Fibroblast of skin of left biceps (primary cell): ENCODE results near the gene FAM177A1.
"Not testable (repeated sequence)": the region's sequence is repeated elsewhere in the genome, so short reads cannot be mapped to it uniquely, and the experiment has no call there.

ENCODE experiments used
- DNase-seq, 2 experiments: peaks; one replicate each; pipeline ENCODE4 v3.0.0-alpha.2; 2013; ENCODE audit warnings: low read depth in 2 of 2

Gene FAM177A1, protein sequence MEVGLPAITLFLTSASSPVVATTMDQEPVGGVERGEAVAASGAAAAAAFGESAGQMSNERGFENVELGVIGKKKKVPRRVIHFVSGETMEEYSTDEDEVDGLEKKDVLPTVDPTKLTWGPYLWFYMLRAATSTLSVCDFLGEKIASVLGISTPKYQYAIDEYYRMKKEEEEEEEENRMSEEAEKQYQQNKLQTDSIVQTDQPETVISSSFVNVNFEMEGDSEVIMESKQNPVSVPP

DNA sequence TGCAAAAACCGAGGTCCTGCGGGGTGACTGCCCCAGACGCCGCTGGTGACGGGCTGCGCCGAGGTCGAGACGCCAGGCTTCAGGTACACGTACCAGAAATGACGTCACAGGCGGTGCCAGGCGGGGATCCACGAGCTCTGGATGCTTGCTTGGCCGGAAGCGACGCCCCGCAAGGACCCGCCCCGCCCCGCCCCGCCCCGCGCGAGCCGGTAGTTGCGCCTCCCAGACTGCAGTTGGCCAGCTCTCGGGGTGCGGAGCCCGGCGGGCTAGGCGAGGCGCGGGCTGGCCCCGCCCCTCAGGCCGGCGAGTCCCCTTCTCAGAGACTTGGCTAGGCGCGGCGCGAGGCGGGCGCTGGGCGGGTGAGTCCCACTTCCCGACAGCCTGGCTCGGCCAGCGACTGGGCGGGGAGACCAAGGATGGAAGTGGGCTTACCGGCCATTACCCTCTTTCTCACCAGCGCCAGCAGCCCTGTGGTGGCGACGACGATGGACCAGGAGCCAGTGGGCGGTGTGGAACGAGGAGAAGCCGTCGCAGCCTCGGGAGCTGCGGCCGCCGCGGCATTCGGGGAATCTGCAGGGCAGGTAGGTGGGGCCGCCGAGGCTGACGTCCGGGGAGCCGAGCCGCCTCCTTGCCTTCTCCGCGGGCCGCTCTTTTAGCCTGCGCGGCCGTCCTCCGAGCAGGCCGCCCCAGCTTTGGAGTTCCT lies at the start of gene FAM177A1:
FAM177A1 (plus strand) TSS at position 225 of the 703 bp plus-strand sequence; CDS start at position 417, 192 bp downstream.
- peak; percentile 84 to 90 for DNase-seq

DNA sequence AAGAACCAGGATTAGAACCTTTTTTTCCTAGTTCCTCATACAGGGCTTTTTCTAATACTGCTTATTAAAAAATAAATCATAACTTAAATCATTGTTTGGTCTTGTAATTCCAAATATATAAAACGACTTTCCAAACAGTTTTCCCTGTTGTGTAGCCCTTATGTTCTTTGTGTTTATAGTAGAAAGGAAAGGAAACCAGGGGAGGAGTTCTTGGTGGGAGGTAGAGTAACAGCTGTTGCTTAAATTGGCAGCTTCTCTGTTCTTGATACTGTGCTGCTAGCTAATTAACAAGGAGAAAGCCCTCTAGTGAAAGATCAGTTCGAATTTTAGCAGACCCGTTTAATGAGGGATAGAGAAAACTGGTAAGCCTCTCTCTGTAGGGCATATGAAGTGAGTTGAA lies 48.3 kb upstream of the FAM177A1 start:
- DNase-seq, result no peak

DNA sequence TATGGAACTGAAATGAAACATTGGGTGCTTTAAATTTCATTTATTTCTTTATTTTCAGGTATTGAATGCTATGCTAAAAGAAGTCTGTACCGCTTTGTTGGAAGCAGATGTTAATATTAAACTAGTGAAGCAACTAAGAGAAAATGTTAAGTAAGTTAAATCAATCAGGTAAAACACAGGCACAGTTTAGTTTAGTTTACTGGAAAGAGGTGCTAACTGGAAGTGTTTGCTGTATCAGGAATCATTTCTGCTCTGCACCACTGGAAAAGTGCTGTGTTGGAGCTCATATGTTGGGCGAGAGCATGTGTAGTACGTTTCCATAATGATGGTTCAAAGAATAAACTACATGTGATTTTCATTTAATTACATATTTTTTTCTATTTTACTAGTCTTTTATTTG lies 46.6 kb upstream of the FAM177A1 start:
- no peak for DNase-seq

DNA sequence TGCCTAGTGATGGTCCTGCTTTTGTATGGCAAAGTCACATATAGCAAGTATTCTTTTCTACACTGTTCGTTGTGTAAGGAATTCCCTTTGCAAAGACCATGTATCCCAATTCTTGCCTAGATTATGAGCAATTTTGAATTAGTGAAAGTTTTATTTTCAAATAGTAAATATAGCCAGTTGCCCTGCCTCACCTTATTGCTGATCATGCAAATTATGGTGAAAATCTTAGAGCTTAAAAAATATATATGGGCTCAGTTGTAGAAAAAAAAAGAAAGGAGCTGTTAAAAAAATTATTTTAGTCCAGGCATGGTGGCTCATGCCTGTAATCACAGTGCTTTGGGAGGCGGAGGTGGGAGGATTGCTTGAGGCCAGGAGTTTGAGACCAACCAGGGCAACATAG lies 44.5 kb upstream of the FAM177A1 start:
- DNase-seq, result no peak

DNA sequence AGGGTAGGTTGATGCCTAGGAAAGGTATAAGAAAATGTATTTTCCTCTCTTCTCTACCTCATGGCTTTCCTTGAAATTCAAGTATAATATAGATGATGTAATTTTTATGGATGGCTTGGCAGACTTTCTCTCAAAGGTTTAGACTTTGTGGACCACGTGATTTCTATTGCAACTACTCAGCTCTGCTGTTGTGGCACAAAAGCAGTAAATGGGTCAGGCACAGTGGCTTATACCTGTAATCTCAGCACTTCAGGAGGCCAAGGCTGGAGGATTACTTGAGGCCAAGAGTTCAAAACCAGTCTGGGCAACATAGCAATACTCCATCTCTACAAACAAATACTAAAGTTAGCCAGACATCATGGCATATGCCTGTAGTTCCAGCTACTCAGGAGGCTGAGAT lies 41.2 kb upstream of the FAM177A1 start:
- no peak for DNase-seq

DNA sequence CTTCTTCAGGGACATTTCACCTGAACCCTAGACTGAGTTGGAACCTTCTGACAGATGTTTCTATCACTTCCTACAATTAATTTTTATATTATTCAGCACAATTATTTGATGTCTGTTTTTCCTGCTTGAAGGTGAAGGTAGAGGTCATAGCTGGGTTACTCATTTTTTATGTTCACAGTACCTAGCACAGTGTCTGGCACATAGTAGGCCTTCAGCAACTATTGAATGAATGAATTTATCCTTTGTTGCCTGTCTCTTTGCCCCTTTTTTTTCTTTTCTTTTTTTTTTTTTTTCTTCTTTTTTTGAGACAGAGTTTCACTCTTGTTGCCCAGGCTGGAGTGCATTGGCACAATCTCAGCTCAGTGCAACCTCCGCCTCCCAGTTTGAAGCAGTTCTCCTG lies 29.5 kb upstream of the FAM177A1 start:
- DNase-seq, result no peak

DNA sequence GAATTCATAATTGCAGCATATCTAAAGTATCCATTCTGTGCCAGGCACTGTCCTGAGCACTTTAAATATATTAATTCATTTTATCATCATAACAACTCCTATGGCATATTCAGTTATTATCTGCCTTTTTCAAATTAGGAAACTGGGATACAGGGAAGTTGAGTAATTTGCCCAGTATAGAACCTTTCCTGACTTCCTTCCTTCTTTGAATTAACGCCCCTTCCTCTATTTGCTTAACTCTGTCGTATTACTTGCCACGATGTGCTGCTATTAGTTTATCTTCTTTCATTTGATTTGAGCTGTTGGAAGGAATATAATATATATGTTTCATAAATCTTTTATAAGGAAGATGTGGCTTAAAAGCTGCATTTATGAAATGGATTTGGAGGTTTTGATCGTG lies 25.4 kb upstream of the FAM177A1 start:
- DNase-seq, result no peak

DNA sequence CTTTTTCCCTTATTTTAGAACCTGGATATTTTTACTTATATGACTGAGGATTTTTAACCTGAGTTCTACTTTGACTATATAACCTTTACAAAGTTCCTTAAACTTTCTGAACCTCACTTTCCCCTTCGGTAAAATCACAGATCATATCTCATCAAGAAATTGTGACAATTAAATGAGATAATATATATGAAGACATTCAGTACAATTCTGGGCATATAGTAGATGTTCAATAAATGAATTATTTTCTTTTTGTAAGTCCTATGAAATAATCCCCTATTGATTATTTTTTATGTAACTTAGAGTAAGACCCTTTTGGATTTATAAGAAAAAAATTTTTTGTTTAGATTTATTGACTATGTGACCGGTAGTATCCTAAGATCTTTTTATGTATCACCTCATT lies 17.6 kb upstream of the FAM177A1 start:
- DNase-seq, result no peak

DNA sequence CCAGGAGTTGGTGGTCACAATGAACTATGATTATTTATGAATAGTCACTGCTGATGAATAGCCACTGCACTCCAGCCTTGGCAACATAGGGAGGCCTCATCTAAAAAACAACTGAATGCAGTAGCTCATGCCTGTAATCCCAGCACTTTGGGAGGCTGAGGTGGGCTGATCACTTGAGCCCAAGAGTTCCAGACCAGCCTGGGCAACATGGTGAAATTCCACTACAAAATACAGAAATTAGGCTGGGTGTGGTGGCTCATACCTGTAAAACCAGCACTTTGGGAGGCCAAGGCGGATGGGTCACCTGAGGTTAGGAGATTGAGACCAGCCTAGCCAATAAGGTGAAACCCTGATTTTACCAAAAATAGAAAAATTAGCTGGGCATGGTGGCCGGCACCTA lies 13.5 kb upstream of the FAM177A1 start:
- no peak for DNase-seq

DNA sequence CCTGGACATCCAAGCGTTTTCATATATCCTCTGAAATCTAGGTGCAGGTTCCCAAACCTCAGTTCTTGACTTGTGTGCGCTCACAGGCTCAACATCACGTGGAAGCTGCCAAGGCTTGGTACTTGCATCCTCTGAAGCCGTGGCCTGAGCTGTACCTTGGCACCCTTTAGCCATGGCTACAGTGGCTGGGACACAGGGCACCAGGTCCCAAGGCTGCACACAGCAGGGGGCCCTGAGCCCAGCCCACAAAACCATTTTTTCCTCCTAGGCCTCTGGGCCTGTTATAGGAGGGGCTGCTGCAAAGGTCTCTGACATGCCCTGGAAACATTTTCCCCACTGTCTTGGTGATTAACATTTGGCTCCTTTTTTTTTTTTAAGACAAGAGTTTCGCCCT lies 11.6 kb upstream of the FAM177A1 start:
- DNase-seq, result no peak

DNA sequence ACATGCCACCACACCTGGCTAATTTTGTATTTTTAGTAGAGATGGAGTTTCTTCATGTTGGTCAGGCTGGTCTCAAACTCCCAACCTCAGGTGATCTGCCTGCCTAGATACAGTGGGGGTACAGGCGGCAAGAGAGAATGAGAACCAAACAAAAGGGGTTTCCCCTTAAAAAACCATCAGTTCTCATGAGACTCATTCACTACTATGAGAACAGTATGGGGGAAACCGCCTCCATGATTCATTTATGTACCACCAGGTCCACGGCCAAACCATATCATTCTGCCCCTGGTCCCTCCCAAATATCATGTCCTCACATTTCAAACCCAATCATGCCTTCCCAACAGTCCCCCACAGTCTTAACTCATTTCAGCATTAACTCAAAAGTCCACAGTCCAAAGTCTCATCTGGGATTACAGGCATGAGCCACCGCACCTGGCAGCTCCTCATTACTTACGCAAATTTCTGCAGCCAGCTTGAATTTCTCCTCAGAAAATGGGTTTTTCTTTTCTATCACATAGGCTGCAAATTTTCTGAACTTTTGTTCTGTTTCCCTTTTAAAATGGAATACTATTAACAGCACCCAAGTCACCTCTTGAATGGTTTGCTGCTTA lies 11.0 kb upstream of the FAM177A1 start:
- not testable (repeated sequence) for DNase-seq

DNA sequence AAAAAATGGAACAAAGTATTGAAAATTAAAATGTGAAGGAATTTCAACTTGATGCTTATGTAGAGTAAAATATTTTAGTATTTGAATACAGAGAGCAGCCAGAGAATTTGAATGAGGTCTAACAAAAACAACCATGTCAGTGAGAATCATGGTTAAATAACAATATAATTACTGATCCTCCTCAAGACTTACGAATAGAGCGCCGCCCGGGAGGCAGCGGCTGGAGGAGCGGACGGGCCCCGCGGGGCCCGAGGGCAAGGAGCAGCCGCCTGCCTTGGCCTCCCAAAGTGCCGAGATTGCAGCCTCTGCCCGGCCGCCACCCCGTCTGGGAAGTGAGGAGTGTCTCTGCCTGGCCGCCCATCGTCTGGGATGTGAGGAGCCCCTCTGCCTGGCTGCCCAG lies 7.8 kb upstream of the FAM177A1 start:
- not testable (repeated sequence) for DNase-seq

DNA sequence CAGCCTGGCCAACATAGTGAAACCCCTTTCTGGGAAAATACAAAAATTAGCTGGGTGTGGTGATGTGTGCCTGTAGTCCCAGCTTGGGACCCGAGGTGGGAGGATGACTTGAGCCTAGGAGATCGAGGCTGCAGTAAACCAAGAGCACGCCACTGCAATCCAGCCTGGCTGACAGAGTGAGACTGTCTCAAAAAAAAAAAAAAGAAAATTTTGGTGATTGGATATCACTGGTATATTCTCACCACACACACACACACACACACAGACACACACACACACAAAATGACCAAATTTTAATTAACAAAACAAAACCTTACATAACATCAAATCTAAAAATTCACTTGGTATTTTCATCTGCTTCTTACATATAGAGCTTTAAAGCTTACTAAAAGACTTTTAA lies 3.4 kb upstream of the FAM177A1 start:
- no peak for DNase-seq

DNA sequence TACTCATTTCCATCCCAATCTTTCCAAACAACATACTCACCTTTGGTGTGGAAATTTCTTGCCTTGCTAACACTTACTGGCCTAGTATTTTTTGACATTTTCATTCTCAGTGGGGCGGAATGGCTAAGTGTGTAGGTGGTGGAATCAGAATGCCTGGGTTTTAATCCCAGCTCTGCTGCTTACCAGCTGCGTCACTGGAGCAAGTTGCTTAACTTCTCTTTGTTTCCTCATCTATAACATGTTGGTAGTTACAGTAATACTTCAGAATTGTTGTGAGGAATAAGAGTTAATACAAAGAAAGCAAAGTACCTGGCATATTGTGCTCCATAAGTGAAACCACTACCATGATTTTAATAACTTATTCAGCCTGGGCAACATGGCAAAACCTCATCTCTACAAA lies 3.0 kb upstream of the FAM177A1 start:
- DNase-seq, result no peak

DNA sequence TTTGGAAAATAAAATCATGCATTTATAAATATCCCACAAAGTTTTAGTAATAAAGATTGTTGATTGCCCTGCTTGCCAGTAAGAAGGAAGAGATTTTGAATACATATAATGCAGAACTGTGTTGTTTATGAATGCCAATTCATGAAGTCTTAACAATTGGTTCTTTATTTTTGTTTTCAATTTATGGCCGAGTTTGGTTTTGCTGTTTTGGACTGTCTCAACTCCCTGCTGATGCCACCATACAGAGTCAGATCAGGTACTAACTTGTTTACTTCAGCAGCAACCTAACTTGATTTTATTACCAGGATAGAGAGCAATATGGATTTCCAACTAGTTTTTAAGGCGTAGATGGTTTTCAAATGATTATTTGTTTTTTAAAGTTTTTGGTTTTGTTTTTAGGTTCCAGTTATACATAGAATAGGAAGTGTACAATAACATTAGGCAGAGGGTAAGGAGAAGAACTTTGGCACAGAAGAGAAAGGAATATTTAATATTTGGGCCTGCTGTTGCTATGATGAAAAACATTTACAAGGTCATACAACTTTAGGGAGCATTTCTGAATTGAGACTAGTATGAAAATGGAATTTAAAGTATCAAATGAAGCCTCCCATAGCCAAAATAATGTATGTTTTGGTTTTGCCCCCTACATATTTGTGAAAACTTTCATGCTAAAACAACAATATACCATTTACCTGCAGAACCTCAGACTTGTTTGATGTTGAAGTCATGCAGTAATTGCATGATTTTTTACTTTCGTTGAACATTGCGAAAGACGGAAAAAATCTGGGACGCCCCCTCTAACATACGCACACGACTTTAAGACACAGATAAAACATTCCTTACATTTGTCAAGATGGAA lies 904 bp upstream of the FAM177A1 start:
- DNase-seq, result no peak

DNA sequence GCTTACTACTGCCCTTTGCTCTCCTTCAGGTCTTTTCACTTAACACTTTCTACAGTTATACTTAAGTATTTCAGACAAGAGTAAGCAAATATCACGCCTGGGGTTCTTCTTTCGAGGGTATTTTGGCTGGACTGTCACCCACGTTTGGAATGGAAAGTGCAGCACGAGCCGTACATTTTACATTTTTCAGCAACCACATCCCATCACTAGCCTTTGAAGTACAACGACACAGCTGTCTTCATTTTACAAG lies 349 bp upstream of the FAM177A1 start:
- peak in 1 of 2 experiments; percentile 6 for DNase-seq

DNA sequence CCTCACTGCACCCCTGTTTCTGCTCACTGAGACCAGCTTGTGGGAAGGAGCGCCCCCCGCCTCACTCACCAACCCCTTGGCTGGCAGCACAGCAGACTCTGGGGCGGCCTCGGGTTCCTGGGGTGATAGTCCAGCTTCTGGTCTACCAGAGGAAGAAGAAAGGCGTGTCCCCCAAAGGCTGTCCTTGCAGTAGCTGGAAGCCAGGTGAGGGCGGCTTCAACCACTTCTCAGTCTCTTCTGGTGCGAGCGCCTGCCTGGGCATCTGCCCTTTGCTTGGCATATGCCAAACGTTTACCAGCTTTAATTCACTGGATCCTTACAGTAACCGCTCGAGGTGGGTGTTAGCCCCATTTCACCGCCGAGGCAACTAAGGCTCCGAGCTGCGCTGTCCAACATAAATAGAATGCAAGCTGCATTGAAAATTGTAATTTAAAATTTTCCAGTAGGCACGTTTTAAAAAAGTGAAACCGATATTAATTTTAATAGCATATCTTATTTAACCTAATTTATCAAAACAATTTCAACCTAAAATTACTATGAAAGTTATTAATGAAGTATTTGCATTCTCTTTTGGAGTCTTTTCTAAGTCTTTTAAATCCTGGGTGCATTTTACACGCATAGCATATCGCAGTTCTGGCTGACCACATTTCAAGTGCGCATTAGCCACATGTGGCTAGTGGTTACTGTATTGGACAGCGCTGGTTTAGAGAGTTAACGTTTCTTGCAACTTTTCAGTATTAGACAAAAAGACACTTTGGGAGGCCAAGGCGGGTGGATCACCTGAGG lies 872 bp downstream of the FAM177A1 start:
- DNase-seq, result no peak

DNA sequence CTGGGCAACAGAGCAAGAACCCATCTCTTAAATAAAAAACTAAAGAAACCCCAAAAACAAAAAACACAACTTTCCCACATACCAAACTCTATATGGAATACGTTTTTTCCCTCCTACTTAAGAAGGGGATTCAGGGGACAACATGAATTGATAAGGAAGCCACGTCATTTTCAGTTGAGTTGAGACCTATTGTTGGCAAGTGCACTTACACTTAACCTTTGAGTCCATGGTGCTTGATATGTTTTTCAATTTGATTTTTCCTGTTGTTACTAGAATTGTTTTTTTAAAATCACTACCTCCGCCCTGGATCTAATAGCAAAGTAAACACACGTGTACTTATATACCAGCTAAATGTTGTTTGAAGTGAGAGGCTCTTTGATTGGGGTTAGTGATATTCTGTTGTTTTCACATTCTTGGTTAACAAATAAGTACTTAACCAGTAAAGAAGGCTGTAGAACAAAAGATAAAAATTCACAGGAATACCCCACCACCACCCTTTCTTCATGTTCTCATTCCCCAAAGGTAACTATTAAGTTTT lies 2.0 kb downstream of the FAM177A1 start:
- no peak for DNase-seq

DNA sequence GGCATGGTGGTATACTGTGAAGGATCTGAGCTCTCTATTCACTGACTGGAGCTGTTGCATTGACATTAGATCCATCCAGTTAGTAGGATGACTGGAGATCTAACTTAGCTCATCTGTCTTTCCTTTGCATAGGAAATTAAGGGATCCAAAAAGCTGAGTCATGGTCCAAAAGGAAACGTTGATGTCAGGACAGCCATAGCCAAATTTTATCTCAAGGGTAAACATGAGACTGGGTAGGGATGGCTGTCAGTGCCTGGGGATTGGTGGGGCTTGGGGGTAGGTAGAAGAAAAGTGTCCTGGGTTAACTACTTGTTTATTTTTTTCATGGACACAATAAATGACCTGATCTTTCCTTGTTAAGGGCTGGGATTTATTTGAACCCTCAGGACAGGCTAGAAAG lies 4.6 kb downstream of the FAM177A1 start:
- DNase-seq, result peak in 1 of 2 experiments; percentile 21

DNA sequence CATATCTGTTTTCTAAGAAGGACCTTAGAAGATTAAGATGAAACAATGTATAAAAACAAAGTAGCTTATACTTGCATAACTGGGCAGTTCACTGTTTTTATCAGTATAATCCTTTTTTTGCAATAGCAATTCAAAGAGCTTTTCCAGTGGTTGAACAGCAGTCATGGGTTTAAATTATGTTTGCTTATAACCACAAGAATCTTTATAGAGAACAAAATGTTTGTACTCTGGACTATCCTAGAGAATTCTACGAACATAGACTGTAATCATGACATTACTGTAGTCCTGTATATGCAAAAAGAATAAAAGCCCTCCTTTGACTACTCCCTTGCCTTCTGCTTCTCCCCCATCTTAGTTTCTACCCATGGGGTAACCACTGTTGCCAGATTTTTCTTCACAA lies 5.7 kb downstream of the FAM177A1 start:
- no peak for DNase-seq

DNA sequence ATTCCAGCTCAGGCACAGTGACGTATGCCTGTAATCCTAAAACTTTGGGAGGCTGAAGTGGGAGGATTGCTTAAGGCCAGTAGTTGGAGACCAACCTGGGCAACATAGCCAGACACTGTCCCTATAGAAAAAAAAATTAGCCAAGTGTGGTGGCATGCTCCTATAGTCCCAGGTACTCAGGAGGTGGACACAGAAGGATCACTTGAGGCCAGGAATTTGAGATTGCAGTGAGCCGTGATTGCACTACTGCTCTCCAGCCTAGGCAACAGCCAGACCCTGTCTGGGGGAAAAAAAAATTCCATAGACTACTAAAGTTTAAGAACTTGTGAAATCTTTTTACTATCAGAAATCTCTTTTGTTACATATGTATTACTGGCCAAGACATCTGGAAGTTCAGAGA lies 6.6 kb downstream of the FAM177A1 start:
- DNase-seq, result no peak
